ENCODE results near the gene CEP55.
A peak's percentile ranks its signal among the peaks of the same experiment; 100 is the strongest.
"Not testable (repeated sequence)": the region's sequence is repeated elsewhere in the genome, so short reads cannot be mapped to it uniquely, and the experiment has no call there.

Gene CEP55

DNA sequence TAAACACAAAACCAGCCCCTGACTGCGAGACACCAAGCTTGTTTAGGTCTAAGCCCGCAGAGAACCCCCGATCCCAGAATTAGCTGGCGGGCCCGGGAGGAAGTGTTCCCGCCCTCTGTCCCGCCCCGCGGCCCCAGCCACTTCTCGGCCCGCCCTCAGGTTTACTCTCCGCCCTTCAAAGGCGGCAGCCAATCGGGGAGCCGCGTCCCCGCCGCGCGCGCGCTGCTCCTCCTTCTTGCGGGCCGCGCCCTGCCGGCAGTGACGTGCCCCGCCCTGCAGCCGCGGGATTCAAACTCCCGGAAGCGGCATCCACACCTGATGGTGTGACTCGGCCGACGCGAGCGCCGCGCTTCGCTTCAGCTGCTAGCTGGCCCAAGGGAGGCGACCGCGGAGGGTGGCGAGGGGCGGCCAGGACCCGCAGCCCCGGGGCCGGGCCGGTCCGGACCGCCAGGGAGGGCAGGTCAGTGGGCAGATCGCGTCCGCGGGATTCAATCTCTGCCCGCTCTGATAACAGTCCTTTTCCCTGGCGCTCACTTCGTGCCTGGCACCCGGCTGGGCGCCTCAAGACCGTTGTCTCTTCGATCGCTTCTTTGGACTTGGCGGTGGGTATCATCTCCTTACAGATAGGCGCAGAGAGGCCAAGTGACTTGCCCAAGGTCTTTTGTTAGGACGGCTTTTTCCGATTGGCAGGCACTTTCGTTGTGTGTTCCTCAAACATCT, at the start of gene CEP55:
TSS of gene CEP55 (plus strand) at position 291 of the 720 bp plus-strand sequence. CDS start 3,440 bp downstream, outside the sequence.
- peak; percentile 93 for FAIRE-seq

DNA sequence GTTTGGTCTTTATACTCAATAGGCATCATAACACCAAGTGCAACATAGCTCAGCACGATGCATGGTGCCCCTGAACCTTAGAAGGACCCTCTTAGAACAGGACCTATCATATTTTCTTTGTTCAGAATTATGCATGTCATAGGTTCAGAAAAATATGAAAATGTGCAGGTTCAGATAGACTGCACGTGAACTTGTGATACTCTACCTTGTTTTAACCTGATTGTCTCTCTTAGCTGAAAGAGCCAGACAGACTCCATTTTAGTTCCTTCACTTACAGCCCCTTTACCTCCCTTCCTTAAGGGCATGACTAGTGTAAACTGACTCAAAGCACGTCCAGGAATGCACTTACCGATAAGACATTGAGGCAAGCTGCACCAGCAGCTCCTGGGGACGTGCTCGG, 49.4 kb upstream of the CEP55 start:
- no peak for FAIRE-seq

DNA sequence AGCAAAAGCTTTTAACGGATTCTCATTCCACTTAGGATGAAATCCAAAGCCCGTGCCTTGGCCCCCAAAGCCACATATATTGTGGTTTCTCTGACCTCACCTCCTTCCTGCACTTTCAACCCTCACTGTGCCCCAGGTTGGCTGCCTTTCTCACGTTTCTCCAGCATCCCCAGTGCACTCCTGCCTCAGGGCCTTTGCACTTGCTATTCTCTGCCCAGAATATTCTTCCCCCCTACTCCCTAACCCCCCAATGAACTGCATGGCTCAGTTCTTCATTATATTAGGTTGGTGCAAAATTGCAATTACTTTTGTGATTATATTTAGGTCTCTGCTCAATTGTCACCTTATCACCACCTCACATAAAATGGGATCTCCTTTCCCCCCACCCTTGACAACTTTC, 48.4 kb upstream of the CEP55 start:
- FAIRE-seq, result no peak

DNA sequence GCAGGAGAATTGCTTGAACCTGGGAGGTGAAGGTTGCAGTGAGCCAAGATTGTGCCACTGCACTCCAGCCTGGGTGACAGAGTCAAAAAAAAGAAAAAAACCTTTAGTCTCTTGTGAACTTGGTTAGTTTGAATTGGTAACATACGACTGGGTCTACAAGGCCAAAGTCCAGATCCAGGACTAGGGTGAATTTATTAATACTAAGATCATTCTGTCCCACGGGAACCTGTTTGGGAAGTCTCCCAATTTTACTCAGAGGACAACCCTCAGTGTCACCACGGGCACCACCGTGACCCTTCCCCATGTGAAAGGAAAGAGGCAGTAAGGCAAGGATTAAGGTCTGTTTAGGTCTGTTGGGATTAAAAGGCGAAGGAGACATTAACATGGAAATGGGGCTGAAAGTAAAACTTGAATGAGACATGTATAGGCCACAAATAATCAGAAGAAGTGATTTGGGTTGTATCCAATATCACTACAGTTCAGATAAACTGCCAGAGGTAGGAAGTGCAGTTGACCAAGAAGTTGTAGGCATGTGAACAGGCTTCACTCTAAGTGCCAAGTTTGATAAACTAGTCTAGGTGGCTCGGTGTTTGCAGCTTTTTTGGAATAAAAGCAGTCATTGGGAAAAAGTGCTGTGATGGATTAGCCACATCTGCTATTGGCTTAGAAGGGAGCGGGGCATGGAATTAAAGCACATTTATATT, 45.0 kb upstream of the CEP55 start:
- no peak for FAIRE-seq

DNA sequence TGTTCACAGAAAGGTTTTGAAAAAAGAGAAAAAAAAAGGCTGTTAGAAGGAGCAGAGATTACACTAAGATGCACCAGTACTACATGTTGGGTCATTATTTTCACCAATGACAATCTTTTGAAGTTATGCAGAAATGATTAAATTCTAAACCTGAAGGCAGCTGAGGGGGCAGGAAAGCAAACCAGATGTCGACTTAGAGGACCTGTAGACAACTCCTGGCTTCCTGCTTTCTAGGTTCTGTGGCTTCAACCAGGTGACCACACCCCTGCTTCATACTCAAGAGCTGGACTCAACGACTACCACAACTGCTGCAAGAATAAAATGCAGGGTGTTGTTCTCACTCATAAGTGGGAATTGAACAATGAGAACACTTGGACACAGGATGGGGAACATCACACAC, 44.3 kb upstream of the CEP55 start:
- no peak for FAIRE-seq

DNA sequence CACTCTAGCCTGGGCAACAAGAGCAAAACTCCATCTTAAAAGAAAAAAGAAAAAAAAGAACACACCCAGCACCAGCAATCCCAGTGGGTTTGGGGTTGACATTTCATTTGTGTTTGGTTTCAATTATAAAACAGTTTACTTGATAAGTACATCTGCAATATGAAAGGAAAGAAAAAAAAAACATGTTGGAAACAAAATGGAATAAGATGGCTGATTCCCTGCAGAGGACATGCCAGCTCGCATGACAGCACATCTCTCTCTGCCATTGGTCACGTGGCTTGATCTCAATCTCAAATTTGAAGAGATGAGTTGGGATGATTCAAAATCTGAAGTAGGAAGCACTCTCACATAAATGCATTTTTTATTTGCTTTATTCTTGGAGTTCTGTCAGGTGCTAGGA, 42.3 kb upstream of the CEP55 start:
- no peak for FAIRE-seq

DNA sequence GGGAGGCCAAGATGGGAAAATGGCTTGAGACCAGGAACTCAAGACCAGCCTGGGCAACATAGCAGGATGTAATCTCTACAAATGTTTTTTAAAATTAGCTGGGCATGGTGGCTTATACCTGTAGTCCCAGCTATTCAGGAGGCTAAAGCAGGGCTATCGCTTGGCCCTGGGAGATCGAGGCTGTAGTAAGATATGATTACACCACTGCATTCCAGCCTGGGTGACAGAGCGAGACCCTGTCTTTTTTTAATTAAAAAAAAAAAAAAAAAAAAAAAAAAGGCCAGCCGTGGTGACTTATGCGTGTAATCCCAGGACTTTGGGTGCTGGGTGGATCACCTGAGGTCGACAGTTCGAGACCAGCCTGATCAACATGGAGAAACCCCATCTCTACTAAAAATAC, 41.7 kb upstream of the CEP55 start:
- no peak for FAIRE-seq

DNA sequence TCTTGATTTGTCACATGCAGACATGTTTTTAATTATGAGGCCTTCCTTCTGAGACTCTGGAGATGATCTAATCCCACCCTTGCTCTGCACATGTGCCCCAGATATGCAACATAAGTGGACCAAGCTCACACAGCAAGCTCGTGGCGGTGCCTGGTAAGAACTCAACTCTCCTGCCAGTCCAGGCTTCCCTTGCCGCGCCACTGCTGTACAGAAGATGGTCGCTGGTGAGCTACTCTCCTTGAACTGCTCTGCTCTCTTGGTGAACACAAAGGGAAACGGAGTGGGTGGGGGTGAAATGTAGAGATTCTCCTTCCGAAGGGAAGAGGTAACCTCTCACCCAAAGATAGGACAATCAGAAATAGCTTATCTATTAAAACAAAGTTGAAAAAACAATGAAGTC, 39.9 kb upstream of the CEP55 start:
- no peak for FAIRE-seq

DNA sequence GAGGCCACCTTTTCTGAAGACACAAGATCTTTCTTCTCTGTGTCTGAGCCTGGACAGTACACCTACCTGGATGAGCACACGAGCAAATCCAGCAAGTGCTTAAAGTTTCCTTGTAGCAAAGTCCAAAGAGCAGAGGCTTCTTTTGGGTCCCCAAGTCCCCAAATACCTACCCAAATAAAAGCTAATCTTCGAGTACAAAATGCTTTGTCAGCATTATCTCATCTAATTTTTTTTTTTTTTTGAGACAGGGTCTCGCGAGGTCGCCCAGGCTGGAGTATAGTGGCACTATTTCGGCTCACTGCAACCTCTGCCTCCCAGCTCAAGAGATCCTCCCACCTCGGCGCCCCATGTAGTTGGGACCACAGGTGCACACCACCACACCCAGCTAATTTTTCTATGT, 38.9 kb upstream of the CEP55 start:
- no peak for FAIRE-seq

DNA sequence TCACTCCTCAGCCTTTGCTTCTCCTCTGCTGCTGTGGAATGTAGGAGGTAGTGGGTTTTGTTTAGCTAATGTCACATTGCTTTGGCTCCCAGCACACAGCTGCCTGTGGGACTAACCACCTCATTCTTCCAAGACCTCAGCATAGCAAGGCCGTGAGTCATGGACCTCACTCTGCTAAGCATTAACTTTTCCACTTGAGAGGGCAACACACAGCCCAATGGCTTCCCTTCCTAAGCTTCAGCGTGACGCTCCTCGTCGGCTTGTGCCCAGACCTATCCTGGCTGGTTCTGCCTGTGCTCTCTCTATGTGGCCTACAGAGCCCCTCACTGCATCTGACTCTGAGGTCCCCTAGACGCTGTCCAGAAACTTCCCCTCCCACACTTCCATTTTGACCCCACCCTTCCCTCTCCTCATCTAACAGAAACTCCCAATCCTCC, 37.6 kb upstream of the CEP55 start:
- FAIRE-seq, result peak; percentile 99

DNA sequence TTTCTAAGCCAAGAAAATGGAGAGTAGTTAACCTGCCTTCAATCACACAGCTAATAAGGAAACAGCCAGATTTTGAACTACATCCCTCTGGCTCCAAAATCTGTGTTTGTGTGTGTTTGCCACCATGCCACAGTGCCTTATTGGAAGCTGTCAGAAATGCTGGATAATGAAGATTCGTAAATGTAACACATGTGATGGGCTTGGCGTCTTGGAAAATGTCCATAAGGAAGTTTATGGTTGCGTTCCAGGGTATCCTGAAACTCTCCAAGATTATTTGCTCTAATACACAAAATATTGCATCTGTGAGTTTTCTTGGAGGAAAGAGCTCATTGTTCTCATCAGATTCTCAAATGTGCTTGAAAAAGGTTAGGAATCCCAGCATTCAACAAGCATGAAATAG, 36.9 kb upstream of the CEP55 start:
- FAIRE-seq, result no peak

DNA sequence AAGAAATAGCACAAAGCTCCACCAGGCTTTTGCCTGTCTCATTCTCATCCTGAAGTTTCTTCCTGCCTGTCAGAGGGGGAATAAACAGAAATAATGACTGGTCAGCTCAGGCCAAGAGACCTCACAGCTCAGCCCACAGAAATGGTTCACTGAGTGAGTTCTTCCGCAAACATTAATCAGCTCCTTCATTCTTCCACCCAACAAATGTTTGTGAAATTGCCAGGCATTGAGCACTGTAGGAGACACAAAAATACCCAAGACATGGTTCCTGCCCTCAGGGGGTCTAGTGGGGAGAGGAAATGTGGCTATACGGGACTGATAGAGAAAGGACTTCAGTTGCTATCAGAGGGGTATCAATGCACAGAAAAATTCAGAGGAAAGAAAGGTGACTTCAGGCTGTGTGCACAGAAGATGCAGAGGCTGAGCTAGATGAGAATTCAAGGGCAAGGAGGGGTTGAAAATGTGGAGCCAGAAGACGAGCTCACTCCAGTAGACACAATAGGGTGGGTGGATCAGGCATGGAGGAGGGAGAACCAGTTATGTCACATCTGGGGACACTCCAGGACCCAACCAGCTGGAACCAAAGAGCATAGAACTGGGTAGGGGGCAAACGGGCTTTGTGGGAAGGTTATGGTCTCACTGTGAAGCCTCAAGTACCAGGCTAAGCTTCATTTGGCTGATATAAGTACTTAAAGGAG, 35.2 kb upstream of the CEP55 start:
- FAIRE-seq, result no peak

DNA sequence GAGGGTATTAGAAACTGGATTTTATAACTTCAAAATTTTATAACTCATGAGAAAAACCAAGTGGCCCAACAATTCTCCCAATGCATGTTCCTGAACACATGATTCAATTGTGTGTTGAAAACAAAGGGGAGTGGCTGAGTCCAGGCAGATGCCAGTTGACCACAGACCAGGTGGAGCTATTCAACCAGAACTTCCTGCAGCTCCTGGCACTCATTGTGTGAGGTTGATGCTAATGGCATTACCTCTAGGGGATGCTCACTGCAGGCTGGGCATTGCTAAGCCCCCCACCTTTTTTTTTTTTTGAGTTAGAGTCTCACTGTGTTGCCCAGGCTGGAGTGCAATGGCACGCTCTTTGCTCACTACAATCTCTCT, 34.6 kb upstream of the CEP55 start:
- FAIRE-seq, result no peak

DNA sequence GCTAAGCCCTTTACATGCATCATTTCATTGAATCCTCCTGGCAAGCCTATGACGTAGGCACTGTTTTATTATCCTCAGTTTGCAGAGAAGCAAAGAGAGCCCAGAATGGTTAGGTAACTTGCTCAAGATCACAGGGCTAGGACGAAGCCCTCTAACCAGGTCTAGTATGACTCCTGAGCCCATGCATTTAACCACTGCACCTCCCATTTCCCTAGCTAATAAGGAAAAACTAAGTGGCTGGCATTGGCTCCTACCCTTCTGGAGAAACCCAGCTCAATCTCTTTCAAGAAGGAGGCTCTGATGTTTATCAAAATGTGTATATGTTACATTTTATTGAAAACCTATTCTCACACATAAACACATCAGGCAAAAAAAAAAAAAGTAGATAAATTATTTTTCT, 34.0 kb upstream of the CEP55 start:
- peak; percentile 54 for FAIRE-seq

DNA sequence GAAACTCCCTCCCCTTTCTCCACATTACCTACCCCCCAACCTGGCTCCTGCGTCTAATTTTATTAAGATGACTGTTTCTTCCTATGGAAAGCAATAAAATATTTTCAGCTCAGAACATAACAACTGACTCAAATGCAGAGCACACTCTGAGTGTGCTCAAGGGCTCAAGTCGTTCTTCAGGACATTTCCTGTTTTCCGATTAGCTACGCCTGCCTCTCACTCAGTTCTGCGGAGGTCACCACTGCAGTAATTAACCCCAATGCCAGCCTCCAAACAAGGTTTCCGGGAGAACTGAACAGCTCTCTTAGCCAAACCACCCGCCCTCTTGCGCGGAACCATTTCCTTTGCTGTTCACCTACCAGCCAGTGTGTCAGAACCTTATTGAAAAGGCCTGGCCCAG, 33.5 kb upstream of the CEP55 start:
- no peak for FAIRE-seq

DNA sequence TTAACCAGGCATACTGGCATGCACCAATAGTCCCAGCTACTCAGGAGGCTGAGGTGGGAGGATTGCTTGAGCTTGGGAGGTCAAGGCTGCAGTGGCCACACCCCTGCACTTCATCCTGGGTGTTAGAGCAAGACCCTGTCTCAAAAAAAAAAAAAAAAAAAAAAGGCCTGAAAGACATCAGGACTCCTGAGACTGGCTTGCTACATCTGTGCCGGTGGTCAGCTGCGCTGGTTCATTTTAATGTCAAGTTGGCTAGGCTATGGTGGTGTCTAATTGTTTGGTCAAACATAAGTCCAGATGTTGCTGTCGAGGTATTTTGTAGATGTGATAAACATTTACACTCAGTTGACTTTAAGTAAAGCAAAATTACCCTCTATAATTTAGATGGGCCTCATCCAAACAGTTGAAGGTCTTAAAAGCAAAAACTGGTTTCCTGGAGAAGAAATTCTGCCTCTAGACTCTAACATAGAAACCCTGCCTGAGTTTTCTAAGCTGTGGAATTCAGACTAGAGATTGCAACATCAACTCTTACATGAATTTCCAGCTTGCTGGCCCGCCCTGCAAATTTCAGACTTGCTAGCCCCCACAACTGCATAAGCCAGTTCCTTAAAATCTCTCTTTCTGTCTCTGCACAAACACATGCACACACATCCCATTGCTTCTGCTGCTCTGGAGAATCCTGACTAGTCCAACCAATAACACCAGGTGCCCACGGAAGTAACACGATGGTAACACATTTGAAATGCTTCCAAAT, 32.5 kb upstream of the CEP55 start:
- FAIRE-seq, result peak; percentile 30

DNA sequence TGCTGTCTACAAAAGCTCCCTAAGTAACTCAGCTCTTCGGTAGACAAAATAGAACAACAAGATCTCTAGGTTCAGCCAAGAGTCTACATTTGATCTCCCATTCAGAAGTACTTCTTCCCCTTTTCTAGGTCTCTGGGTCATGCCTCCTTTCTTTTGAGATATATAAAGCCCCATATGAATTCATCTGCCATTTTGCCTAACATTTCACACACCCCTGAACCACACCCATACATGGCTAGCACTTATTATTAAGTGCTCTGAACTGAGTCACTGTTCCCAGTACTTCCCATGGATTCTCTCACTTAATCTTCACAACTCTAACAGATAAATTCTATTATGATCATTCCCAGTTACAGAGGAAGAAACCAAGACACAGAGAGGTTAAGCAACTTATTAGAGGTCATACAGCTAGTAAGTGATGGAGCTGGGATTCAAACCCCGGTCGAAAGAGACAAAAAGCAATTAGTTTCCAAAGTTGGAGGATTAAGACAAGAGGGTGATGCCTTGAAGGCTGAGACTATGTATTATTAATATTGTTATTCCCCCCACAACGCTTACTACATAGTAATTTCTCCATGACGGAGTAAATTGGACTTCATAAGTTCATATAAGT, 31.5 kb upstream of the CEP55 start:
- no peak for FAIRE-seq

DNA sequence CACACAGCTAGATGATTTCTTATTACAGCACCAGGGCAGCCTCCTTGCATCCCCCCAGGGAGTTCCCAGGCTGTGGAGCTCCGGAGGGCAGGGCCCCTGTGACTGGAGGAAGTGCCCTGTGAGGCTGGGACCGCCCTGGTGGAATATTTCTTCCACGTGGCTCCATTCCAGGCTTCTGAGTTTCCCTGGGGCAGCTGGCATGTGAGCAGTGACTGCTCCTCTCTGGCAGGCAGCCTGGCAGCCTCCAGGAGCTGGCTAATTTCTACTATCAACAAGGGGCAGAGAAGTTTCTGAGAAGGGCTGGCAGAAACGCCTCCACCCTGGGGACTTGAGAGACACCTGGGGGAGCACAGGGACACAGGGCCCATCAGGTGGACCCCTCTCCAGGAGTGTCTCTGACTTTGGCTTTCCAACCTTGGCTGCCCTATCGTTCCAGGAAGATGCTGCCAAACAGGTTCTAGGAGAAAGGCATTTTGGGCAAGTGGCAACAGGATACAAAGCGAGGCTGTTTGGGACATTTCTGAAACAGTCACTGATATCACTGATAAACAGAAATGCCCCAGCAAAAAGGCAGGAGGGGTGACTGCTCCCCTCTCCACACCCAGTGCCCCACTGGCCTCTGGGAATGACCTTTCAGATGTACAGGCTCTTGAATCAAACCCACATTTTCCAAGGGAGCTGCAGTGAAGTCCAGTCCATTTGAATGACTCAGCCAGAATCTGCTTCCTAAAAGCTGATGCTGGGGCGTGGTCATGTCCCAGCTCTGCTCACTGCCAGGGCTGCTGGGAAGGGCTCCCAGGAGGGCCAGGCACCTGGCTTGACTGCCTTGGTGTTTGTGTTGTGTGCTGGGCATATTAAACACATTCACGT, 30.4 kb upstream of the CEP55 start:
- FAIRE-seq, result peak; percentile 85

DNA sequence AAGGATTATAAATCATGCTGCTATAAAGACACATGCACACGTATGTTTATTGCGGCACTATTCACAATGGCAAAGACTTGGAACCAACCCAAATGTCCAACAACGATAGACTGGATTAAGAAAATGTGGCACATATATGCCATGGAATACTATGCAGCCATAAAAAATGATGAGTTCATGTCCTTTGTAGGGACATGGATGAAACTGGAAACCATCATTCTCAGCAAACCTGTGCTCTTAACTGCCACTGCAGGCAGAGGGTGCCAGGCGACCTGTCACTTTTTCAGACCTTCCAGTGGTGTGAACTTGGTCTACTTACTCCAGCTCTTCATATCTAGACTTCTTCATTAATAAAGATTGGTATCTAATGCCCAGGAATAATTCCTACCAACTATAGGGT, 28.8 kb upstream of the CEP55 start:
- not testable (repeated sequence) for FAIRE-seq

DNA sequence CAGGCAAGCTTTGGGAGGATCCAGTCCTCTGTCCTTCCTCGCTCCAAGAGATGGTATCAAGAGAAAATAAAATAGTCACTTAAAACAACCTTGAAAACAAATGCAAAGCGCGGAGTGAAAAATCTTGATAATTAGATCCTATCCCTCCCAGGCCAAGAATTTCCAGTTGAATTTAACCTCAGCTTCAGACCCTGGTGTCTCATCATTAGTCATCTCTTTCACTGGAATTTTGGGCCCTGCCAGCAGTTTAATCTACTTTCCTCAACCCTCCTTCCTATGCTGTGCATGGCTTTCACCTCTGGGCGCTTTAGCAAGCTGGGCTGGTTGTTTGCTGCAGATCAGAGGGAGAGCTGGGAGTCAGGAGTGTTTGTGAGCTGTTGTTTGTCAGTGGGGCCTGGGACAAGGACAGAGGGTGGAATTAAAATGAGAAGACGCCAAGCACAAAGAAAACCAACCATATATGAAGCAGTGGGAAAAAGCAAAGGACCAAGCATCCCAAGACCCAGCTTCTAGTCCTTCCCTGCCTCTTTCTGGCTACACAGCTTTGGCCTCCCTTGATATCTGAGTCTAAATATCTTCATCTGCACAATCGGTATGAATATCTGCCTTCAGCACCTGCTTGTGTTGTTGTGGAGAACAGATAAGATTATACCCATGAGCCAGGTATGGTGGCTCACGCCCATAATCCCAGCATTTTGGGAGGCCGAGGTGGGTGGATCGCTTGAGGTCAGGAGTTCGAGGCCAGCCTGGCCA, 27.8 kb upstream of the CEP55 start:
- peak; percentile 94 for FAIRE-seq

DNA sequence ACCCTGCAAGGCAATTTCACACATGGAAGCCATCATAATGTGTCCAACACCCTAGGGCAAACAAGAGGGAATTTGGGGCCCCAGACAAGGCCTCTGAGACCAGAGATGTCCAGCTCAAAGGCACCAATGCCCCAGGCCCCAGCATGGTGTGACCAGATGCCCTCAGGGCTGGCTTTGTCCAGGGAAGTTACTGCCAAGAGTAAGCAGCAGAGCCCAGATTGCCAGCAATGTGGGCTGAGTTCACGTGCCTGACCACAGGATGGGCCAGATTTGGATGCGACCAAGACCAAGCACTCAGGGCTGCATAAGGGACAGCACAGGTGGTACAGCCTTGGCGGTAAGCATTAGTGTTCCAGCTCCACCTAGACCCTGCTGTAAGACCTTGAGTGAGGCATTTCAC, 27.0 kb upstream of the CEP55 start:
- no peak for FAIRE-seq
